HepG2 (cell line): ENCODE results near the gene IGF2BP1.

Experiments
- TAF1 ChIP-seq: sonication (generic); formaldehyde crosslinking; IDR thresholded peaks from 2 replicates; pipeline ENCODE4 v1.4.0; 2020; ENCODE audit warnings: missing genetic modification reagents
- TFDP1 ChIP-seq: IDR thresholded peaks from 2 replicates; pipeline ENCODE4 v1.6.1; 2016; ENCODE audit warnings: missing compliant biosample characterization, missing genetic modification reagents, borderline replicate concordance
- ZFP1 ChIP-seq: IDR thresholded peaks from 2 replicates; pipeline ENCODE4 v1.6.1; 2016
- ZNF329 ChIP-seq: sonication (generic); formaldehyde crosslinking; IDR thresholded peaks from 2 replicates; pipeline ENCODE4 v1.9.0; 2021; ENCODE audit warnings: low read depth, mild to moderate bottlenecking, missing genetic modification reagents
- ZNF501 ChIP-seq: sonication (generic); formaldehyde crosslinking; IDR thresholded peaks from 2 replicates; pipeline ENCODE4 v1.5.1; 2020; ENCODE audit warnings: mild to moderate bottlenecking, moderate library complexity, missing genetic modification reagents
- TF ChIP-seq, protein P1 (sequence below): sonication (generic); formaldehyde crosslinking; IDR thresholded peaks from 2 replicates; pipeline ENCODE4 v1.5.0; 2020; ENCODE audit warnings: mild to moderate bottlenecking, missing genetic modification reagents, moderate library complexity

- TF ChIP-seq ZFP1 (CRISPR knock-in tag), result no peak
- TF ChIP-seq, protein P1, sequence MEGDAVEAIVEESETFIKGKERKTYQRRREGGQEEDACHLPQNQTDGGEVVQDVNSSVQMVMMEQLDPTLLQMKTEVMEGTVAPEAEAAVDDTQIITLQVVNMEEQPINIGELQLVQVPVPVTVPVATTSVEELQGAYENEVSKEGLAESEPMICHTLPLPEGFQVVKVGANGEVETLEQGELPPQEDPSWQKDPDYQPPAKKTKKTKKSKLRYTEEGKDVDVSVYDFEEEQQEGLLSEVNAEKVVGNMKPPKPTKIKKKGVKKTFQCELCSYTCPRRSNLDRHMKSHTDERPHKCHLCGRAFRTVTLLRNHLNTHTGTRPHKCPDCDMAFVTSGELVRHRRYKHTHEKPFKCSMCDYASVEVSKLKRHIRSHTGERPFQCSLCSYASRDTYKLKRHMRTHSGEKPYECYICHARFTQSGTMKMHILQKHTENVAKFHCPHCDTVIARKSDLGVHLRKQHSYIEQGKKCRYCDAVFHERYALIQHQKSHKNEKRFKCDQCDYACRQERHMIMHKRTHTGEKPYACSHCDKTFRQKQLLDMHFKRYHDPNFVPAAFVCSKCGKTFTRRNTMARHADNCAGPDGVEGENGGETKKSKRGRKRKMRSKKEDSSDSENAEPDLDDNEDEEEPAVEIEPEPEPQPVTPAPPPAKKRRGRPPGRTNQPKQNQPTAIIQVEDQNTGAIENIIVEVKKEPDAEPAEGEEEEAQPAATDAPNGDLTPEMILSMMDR (CRISPR knock-in tag), result no peak
- no peak for TF ChIP-seq TAF1
- TF ChIP-seq TFDP1 (CRISPR knock-in tag), result no peak
- TF ChIP-seq ZNF501, result no peak
- no peak for TF ChIP-seq ZNF329 (CRISPR knock-in tag)
Observed at GRCh38 chr17:49021768-49022103, 24.6 kb downstream of the IGF2BP1 start.
